GM18868 (cell line): ENCODE data around the gene SND1.
A peak's percentile ranks its signal among the peaks of the same experiment; 100 is the strongest.

Experiments used
- ATAC-seq: cut with Tn5 transposase; IDR thresholded peaks from one replicate; pipeline ENCODE4 v1.9.1; 2021; ENCODE audit warnings: mild to moderate bottlenecking, moderate library complexity; ENCODE audit not compliant: unreplicated experiment

The SND1 gene

GRCh38 chr7:127924874-127925273 lies 272.9 kb downstream of the SND1 start:
- ATAC-seq, result no peak

- ATAC-seq, result no peak
Measured at GRCh38 chr7:127927348-127927696, 275.3 kb downstream of the SND1 start.

DNA sequence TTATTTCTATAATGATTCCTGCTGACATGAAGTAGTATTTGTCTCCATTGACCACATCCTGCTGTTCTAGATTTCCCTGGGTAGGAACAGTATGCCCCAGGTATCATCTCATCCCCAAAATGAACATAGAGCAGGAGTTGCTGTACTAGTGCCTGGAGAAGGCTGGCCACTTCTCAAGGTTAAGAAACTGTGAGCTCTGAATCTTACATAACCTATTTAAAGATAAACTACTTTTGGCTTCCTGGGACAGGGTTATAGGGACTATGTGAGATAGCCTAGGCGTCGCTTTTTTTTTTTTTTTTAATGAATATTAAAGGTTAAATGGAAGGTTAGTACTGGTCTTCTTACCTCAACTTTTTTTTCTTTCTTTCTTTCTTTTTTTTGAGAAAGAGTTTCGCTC lies 276.2 kb downstream of the SND1 start:
- ATAC-seq, result no peak

- no peak for ATAC-seq
Measured at GRCh38 chr7:127928852-127929251, 276.9 kb downstream of the SND1 start.

- ATAC-seq, result peak; percentile 59
Measured at GRCh38 chr7:127930341-127931328, 278.6 kb downstream of the SND1 start.

- ATAC-seq, result no peak
Measured at GRCh38 chr7:127932076-127932475, 280.1 kb downstream of the SND1 start.

- ATAC-seq, result no peak
Measured at GRCh38 chr7:127932496-127932895, 280.5 kb downstream of the SND1 start.

GRCh38 chr7:127933146-127933545 lies 281.2 kb downstream of the SND1 start:
- no peak for ATAC-seq

- ATAC-seq, result no peak
Measured at GRCh38 chr7:127934711-127935110, 282.7 kb downstream of the SND1 start.

DNA sequence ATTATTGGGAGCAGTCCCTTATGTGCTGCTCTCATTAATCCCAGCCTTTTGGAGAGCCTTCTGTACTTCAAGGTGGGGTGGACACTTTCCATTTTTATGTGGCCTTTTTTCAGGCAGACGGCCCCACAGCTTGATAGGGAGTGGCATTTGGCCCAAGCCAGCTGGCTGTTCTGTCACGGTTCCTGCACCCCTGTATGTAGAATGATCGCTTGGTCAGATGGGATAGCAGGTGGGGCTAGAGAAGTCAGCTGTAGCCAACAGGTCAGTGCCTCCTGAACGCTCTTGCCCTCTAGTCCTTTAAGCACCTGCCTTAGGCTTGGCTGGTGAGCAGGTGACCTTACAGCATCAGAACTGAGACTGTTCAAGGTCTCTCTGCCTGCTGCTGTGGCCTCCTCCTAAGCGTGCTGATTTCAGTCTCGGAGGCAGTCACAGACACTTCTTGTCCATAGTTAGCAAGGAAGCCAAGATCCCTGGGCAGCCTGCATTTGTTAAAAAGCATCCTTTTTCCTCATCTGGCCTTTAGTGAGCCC lies 283.9 kb downstream of the SND1 start:
- no peak for ATAC-seq

DNA sequence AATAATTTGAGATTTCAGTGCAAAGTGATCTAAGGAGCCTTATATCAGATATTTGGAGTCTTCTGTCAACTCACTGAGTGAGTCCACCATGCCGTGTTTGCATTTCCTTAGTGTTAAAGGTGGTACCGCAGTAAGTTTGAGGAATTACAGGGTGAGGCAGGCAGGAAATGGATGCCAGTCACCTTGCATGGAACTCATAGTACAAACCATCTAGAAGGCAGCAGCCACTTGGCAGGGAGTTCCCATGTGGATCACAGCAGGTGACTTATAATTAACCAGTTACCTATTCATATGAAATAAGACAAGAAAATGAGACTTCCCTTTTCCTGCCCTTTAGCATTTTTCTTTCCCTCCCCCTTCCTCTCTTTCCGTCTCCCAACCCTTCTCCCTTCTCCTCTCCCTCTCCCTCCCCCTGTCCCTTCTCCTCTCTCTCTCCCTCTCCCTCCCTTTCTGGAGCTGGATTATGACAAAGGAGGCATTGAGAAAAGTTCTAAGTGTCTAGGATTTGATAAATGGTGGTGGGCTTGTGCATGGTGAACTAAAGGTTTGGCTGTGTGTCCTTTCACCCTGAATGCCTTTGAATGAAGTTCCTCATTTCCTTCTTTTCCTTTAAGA lies 285.2 kb downstream of the SND1 start:
- no peak for ATAC-seq

DNA sequence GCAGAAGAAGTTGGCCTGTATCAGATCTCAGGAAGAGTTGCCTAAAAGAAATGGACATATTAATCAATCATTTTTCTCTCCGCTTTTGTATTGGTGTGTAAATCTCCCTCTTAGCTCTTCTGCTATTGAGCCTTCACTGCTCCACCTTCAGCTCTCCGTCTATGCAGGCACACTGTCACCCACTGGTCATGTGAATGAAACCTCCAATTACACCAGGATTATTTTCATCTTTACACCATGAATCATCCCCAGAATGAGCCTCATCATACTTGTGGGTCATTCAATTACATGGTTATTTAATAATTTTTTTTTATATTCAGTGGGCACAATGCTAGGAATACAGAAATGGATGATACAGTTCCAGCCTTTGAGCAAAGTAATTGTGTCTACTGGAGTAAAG lies 286.6 kb downstream of the SND1 start:
- no peak for ATAC-seq

DNA sequence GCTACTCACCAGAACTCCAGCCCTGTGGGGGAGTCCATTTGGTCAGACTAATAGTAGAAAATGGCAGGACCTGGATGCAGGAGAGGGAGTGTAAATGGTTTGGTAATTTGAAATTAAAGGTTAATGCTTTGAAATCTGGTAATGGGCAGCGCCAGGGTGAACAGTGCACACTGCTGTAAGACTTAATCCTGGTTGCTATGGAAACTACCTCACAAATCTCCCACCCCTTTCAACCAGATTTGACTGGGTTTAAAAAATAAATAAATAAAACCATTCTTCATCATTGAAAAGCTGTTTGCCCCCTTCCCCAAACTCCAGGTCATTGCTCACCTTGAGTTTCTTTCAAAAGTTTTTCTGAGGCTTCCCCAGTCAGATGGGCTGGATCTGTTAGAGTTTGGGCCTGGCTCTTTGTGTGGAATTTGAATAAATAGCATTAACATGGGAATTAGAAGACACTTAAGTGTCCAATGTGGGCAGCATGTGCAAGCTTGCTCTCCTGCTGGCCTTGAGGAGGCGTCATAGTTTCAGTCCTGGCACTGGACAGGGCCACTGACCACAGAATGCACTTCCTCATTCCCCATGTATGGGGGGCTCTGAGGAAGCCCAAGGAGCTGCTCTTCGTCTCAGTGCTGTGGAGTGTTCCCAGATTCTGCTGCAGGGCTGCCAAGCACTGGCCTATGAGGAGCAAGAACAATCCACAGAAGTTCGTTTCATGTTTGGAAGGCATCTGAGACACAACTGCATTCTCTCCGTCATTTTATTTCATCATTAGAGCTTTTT lies 288.6 kb downstream of the SND1 start:
- no peak for ATAC-seq

DNA sequence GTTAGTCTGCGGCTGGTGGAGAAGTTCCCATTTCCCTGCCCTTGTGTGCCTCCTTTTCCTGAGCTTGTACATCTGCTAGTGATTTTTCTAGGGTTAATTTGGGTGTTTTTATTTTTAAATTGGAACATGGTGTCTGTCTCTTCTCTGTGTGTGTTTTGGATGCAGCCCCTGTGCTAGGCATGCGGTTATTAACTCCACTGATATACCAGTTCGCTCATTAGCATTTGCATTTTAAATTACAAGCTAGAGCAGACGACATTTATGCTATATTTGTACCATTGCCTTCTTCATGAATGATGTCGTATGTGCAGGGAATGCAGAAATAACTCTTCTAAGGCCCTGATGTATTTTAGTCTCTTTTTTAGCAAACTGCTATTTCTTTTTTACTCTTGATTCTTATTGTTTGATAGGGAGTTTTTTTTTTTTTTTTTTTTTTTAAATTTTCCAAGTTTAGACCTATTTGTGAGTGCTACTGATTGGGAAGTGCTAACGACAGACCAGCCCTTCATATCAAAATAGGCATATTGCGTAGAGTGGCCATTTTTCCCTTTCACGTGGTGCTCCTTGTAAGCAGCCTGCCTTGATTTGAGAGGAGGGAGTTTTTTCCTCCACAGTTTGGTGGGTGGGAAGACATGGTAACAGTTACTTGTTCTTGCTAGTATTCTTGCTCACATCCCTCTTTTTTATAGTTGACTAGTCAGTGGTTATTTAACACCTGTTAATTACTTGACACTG lies 289.6 kb downstream of the SND1 start:
- no peak for ATAC-seq

DNA sequence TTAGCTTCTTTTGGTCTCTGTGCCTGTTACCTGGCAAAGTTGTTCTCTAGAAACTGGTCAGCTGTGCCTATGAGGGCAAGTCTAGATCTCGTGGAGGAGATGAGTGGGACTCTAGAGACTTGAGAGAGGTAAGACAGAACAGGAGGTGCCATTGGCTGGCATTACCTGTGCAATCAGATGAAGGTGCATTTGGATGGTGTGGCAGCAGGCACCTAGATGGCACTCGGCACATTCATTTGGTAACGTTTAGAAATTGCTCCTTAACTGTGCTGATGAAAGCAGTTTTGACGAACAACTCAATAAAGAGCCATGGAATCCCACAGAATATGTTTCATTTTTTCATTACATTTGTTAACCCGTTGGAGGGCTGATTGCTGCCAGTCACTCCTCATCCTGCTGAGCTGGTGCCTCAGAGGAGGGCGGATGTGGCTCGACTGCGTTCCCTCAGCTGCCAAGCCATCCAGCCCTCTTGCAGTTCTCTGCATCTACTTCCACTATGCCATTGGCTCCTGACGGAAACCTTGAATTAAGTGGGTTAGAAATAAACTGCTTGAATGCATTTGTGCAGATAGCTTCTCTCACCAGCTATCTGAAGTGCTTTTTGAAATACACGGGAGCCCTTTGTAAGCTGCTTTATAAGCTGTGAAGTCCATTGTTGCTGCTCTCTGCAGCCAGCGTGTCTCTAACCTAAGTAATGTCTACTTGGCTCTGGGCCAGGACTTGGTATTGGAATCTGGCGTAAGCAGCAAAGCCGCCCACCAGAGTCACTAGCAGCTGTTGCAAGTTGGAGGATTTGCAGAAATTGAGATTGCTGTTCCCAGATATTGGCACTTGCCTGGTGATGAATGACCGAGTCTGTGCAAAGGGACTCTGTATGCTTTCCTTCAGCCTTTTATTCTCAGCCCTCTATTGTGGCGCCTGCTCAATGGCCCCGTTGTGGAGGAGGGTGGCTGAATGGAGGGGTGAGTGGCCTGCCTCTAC lies 291.8 kb downstream of the SND1 start:
- ATAC-seq, result no peak

GRCh38 chr7:127946111-127946510 lies 294.1 kb downstream of the SND1 start:
- ATAC-seq, result no peak

GRCh38 chr7:127946847-127947246 lies 294.9 kb downstream of the SND1 start:
- ATAC-seq, result no peak

- no peak for ATAC-seq
Measured at GRCh38 chr7:127948312-127948711, 296.3 kb downstream of the SND1 start.

GRCh38 chr7:127948930-127949329 lies 296.9 kb downstream of the SND1 start:
- ATAC-seq, result no peak
